K562 treated with DMSO at 1 percent for 24 hours (cell line): ENCODE results near the gene AOPEP. TPM values are rescaled to one million over a fixed set of nuclear protein-coding genes. Genes with fewer than 3 reads are reported as not detected.

ENCODE experiments used
- total RNA-seq: library from RNA; unstranded; fragments of 300-600 nt; gene quantifications from 2 replicates; pipeline ENCODE4 v1.2.3, GENCODE V29; 2022; ENCODE audit warnings: low read depth; ENCODE audit not compliant: insufficient read depth

AOPEP gene, protein sequence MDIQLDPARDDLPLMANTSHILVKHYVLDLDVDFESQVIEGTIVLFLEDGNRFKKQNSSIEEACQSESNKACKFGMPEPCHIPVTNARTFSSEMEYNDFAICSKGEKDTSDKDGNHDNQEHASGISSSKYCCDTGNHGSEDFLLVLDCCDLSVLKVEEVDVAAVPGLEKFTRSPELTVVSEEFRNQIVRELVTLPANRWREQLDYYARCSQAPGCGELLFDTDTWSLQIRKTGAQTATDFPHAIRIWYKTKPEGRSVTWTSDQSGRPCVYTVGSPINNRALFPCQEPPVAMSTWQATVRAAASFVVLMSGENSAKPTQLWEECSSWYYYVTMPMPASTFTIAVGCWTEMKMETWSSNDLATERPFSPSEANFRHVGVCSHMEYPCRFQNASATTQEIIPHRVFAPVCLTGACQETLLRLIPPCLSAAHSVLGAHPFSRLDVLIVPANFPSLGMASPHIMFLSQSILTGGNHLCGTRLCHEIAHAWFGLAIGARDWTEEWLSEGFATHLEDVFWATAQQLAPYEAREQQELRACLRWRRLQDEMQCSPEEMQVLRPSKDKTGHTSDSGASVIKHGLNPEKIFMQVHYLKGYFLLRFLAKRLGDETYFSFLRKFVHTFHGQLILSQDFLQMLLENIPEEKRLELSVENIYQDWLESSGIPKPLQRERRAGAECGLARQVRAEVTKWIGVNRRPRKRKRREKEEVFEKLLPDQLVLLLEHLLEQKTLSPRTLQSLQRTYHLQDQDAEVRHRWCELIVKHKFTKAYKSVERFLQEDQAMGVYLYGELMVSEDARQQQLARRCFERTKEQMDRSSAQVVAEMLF
- 13.8 and 16.6 TPM in 2 replicates for total RNA-seq

DNA sequence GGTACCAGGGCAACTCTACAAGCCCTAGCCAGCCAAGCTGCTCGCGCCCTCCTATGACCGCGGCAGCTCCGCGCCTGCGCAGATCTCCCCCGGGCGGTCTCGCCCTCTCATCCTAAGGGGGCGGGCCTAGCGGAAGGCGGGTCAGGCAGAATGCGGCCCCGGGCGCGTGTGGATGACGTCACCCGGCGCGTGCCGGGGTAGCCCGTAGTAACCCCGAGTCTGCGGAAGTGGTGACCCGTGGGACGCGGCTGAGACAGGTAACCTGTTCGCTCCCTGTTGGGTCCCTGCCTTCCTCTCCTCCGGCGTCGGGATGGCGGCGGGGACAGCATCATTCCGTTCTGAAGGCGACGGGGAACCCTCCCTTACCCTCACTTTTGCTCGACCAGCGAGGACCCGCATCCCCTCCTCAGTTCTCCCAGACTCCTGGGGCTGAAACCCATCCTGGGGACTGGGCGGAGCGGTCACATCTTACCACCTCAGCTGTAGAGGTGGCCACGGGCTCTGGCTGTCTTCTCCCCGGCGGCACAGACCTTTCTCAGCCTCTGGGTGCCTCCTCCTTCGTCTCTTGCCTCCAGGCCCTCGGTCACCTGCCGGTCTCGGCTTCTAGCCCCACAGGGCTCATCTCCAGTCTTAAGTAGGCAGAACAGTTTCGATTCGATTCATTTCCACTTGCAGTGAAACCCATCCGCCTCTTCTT is at the start of gene AOPEP:
TSS of gene AOPEP (plus strand) at position 205 of the 697 bp plus-strand sequence. CDS start 33,085 bp downstream, outside the sequence.

Other genes with a start within 250 kb of the AOPEP start
- gene PCAT7, start 171.6 kb upstream of the AOPEP start, total RNA-seq = 0.09 and 0.15 TPM in 2 replicates
- gene FBP2, start 132.9 kb upstream of the AOPEP start, total RNA-seq = 0.38 and 0.57 TPM in 2 replicates
- gene FBP1, start 87.2 kb upstream of the AOPEP start, total RNA-seq = not detected in 2 replicates